ENCODE data around the gene PDZD2. TPM values are rescaled to one million over a fixed set of nuclear protein-coding genes. Genes with fewer than 3 reads are reported as not detected.

PDZD2 gene
- total and polyA plus RNA-seq, 2 experiments from 2014 or later = 8.3 to 16.9 TPM

GRCh38 chr5:32030686-32031085, 391.8 kb downstream of the PDZD2 start:
- Histone ChIP-seq H3K4me1 (ENCODE audit: insufficient read depth) (peaks cover 34% of the 10 kb centered on the region), H3K36me3 (ENCODE audit: insufficient read depth) (no peaks in the 10 kb centered on the region), H4K20me1 (replicated peaks; ENCODE audit: insufficient read depth) (no peaks in the 10 kb centered on the region), H3K9me2 (ENCODE audit: insufficient read depth) (no peaks in the 10 kb centered on the region), H3K4me3 (no peak overlapping the region), H2AFZ (no peak overlapping the region), H3K27ac (ENCODE audit: low read depth) (0 out of 2 replicates have a peak overlapping the region, but pooled peaks have one; percentile 8), H3K4me2 (peak overlapping the region; percentile 17; the same call in 1 of the 2 replicates), H3K79me2 (replicated peaks; ENCODE audit: insufficient read depth) (no peaks in the 10 kb centered on the region), H3F3A (replicated peaks; ENCODE audit: low read depth) (no peaks in the 10 kb centered on the region), H3K27me3 (ENCODE audit: insufficient read depth) (no peaks in the 10 kb centered on the region)
- Mint-ChIP-seq H3K9me3 (no peaks in the 10 kb centered on the region), H3K27me3 (ENCODE audit: insufficient read depth, low read depth, poor library complexity) (peaks cover 3% of the 10 kb centered on the region), H3K4me3 (no peak overlapping the region), H3K4me1 (peaks cover 25% of the 10 kb centered on the region), H3K27ac (peak overlapping the region; percentile 59), H3K36me3 (ENCODE audit: low read depth) (no peaks in the 10 kb centered on the region; the same call in 2 of the 3 replicates)
- ATAC-seq = no peak
- no peak for DNase-seq (ENCODE audit: low spot score)
- no peak for TF ChIP-seq CREB1 (CRISPR knock-in tag; IDR thresholded peaks at IDR 0.05; ENCODE audit: low read depth)
- no peak for TF ChIP-seq CTCF (conservative IDR thresholded peaks at IDR 0.05; ENCODE audit: low read depth in 2 of 2)
- TF ChIP-seq ZNF462 (CRISPR knock-in tag; IDR thresholded peaks at IDR 0.05) = no peak
- TF ChIP-seq STAT1 (IDR thresholded peaks at IDR 0.05; ENCODE audit: unreplicated experiment) = no peak
- no peak for TF ChIP-seq ETS1 (IDR thresholded peaks at IDR 0.05)

Measured in GM23338 (cell line).